ENCODE data around the gene TRANK1. TPM values are rescaled to one million over a fixed set of nuclear protein-coding genes. Genes with fewer than 3 reads are reported as not detected.

The TRANK1 gene
- total RNA-seq, 1 donor from 2014 or later = 0.51 TPM

GRCh38 chr3:36840453-36840921, 104.4 kb downstream of the TRANK1 start:
- Mint-ChIP-seq H3K36me3 (ENCODE audit: unreplicated experiment) (peaks cover 17% of the 10 kb centered on the region), H3K27me3 (ENCODE audit: unreplicated experiment) (peaks cover 5% of the 10 kb centered on the region), H3K4me1 (ENCODE audit: low read depth, unreplicated experiment) (peaks cover 6% of the 10 kb centered on the region), H3K27ac (ENCODE audit: unreplicated experiment) (no peak overlapping the region), H3K9me3 (ENCODE audit: unreplicated experiment) (peaks cover 3% of the 10 kb centered on the region), H3K4me3 (ENCODE audit: unreplicated experiment) (no peak overlapping the region)
- DNase-seq = no peak
- TF ChIP-seq CTCF (IDR thresholded peaks at IDR 0.05; ENCODE audit: partially characterized antibody, unreplicated experiment) = no peak

GRCh38 chr3:36837089-36837488, 107.8 kb downstream of the TRANK1 start:
- no peak for DNase-seq
- H3K4me1 Mint-ChIP-seq (ENCODE audit: low read depth, unreplicated experiment) = no peaks in the 10 kb centered on the region
- H3K9me3 Mint-ChIP-seq (ENCODE audit: unreplicated experiment) = peaks cover 3% of the 10 kb centered on the region
- peaks cover 5% of the 10 kb centered on the region for H3K27me3 Mint-ChIP-seq (ENCODE audit: unreplicated experiment)
- TF ChIP-seq CTCF (IDR thresholded peaks at IDR 0.05; ENCODE audit: partially characterized antibody, unreplicated experiment) = no peak
- peaks cover 17% of the 10 kb centered on the region for H3K36me3 Mint-ChIP-seq (ENCODE audit: unreplicated experiment)
- H3K27ac Mint-ChIP-seq (ENCODE audit: unreplicated experiment) = no peak overlapping the region
- H3K4me3 Mint-ChIP-seq (ENCODE audit: unreplicated experiment) = no peak overlapping the region

- H3K36me3 Mint-ChIP-seq (ENCODE audit: unreplicated experiment) = peaks cover 7% of the 10 kb centered on the region
- DNase-seq = no peak
- peaks cover 2% of the 10 kb centered on the region for H3K27me3 Mint-ChIP-seq (ENCODE audit: unreplicated experiment)
- no peak for TF ChIP-seq CTCF (IDR thresholded peaks at IDR 0.05; ENCODE audit: partially characterized antibody, unreplicated experiment)
- peaks cover 3% of the 10 kb centered on the region for H3K9me3 Mint-ChIP-seq (ENCODE audit: unreplicated experiment)
- no peak overlapping the region for H3K4me3 Mint-ChIP-seq (ENCODE audit: unreplicated experiment)
- H3K27ac Mint-ChIP-seq (ENCODE audit: unreplicated experiment) = no peak overlapping the region
- H3K4me1 Mint-ChIP-seq (ENCODE audit: low read depth, unreplicated experiment) = no peaks in the 10 kb centered on the region
Measured at GRCh38 chr3:36833160-36833814, 111.6 kb downstream of the TRANK1 start.

- peaks cover 7% of the 10 kb centered on the region for H3K36me3 Mint-ChIP-seq (ENCODE audit: unreplicated experiment)
- no peak overlapping the region for H3K27ac Mint-ChIP-seq (ENCODE audit: unreplicated experiment)
- DNase-seq = no peak
- TF ChIP-seq CTCF (IDR thresholded peaks at IDR 0.05; ENCODE audit: partially characterized antibody, unreplicated experiment) = no peak
- no peaks in the 10 kb centered on the region for H3K4me1 Mint-ChIP-seq (ENCODE audit: low read depth, unreplicated experiment)
- peaks cover 2% of the 10 kb centered on the region for H3K27me3 Mint-ChIP-seq (ENCODE audit: unreplicated experiment)
- peaks cover 3% of the 10 kb centered on the region for H3K9me3 Mint-ChIP-seq (ENCODE audit: unreplicated experiment)
- no peak overlapping the region for H3K4me3 Mint-ChIP-seq (ENCODE audit: unreplicated experiment)
Measured at GRCh38 chr3:36832406-36832805, 112.4 kb downstream of the TRANK1 start.

- H3K27ac Mint-ChIP-seq (ENCODE audit: unreplicated experiment) = no peak overlapping the region
- H3K4me3 Mint-ChIP-seq (ENCODE audit: unreplicated experiment) = no peak overlapping the region
- peaks cover 7% of the 10 kb centered on the region for H3K36me3 Mint-ChIP-seq (ENCODE audit: unreplicated experiment)
- no peak for TF ChIP-seq CTCF (IDR thresholded peaks at IDR 0.05; ENCODE audit: partially characterized antibody, unreplicated experiment)
- H3K4me1 Mint-ChIP-seq (ENCODE audit: low read depth, unreplicated experiment) = peaks cover 32% of the 10 kb centered on the region
- no peak for DNase-seq
- H3K9me3 Mint-ChIP-seq (ENCODE audit: unreplicated experiment) = peaks cover 11% of the 10 kb centered on the region
- H3K27me3 Mint-ChIP-seq (ENCODE audit: unreplicated experiment) = peaks cover 2% of the 10 kb centered on the region
Measured at GRCh38 chr3:36827133-36827532, 117.7 kb downstream of the TRANK1 start.

Measured in glutamatergic neuron (in vitro differentiated cells).